ENCODE results near the gene CAVIN1. TPM values are rescaled to one million over a fixed set of nuclear protein-coding genes. Genes with fewer than 3 reads are reported as not detected.
"Not testable (repeated sequence)": the region's sequence is repeated elsewhere in the genome, so short reads cannot be mapped to it uniquely, and the experiment has no call there.

CAVIN1 gene
- total RNA-seq, 1 donor from 2014 or later, result 5.5 TPM

DNA sequence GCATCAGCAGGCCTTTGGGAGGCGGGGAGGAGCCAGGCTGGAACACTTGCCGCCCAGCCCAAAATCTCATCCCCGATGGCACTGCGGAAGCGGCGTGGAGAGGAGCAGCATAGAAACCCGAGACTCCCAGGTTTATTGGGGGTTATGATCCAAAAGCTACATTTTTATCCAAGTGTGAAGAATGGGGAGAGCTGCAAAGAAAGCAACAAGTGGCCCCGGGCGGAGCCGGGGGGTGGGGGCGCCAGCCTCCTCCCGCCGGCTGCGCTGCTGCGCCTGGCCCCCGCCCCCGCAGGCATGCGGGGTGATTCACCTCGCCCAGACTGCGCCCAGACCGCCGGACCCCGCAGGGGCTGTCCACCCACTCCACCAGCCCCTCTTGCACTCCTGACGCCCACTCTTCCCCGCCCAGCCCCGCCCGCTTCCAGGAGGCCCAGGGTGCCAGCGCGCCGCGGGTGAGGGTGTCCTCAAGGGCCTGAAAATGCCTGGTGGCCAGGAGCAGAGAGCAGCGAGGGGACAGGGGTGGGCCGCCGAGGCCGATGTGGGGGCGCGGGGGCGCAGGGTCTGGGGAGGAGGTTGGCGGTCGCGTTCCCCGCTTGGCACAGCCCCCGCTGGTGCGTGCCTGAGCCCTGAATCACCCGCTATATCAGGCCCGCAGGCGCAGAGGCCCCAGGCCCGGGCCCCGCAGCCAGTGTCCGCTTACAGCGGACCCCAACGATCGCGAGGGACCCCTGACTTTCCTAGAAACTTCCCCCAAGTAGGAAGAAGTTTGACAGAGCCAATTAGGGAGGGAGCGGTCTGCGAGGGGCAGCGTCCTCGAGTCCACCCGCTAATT is 1.3 kb downstream of the CAVIN1 start:
- H3K27me3 ChIP-seq, result peaks cover 42% of the 10 kb centered on the region
- no peaks in the 10 kb centered on the region for H3K9me3 ChIP-seq (ENCODE audit: low read depth)
- no peak overlapping the region for H3K27ac ChIP-seq
- Mint-ChIP-seq H3K9me3 (no peaks in the 10 kb centered on the region), H3K27me3 (ENCODE audit: insufficient read depth, low read depth) (peaks cover 41% of the 10 kb centered on the region), H3K4me1 (peaks cover 23% of the 10 kb centered on the region), H3K4me3 (peak overlapping the region; percentile 86), H3K27ac (peak overlapping the region; percentile 54), H3K36me3 (no peaks in the 10 kb centered on the region)
- peak overlapping the region; percentile 97 for H3K4me2 ChIP-seq
- peak; percentile 59 for DNase-seq (ENCODE audit: low spot score)
- H3K79me2 ChIP-seq (ENCODE audit: low read depth), result no peaks in the 10 kb centered on the region
- peaks cover 6% of the 10 kb centered on the region for H4K20me1 ChIP-seq (ENCODE audit: low read depth)
- no peaks in the 10 kb centered on the region for H3K36me3 ChIP-seq
- no peak for TF ChIP-seq CTCF (IDR thresholded peaks at IDR 0.05)
- peak; percentile 44 for TF ChIP-seq EZH2phosphoT487 (IDR thresholded peaks at IDR 0.05)
- TF ChIP-seq EZH2 (IDR thresholded peaks at IDR 0.05), result peak; percentile 63
- no peak overlapping the region for H3K9ac ChIP-seq
- H3K4me1 ChIP-seq, result peaks cover 15% of the 10 kb centered on the region
- H3F3A ChIP-seq (ENCODE audit: low read depth), result peaks cover 40% of the 10 kb centered on the region
- H2AFZ ChIP-seq (replicated peaks), result peak overlapping the region; percentile 35
- H3K4me3 ChIP-seq, result peak overlapping the region; percentile 65

DNA sequence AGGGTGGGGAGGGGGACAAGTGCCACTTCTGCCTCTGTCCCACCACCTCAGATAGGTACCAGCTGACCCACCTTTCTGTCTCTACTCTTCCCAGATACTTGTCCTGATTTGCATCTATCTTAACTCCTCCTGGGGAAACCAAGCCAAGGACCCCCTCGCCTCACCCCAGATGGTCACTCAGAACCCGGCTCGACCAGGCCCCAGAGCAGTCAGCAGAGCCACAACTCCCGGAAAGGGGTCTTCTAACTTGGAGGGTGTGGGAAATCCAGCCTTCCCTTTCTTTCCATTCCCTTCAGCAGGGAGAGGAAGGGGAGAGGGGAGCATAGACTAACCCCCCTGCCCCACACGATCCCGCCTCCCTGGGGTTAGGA is 1.9 kb downstream of the CAVIN1 start:
- Histone ChIP-seq H3K4me1 (peaks cover 15% of the 10 kb centered on the region), H3K36me3 (no peaks in the 10 kb centered on the region), H3K4me3 (peak overlapping the region; percentile 65), H4K20me1 (ENCODE audit: low read depth) (peaks cover 6% of the 10 kb centered on the region), H3K27me3 (peaks cover 42% of the 10 kb centered on the region), H3K4me2 (peak overlapping the region; percentile 97), H2AFZ (replicated peaks) (peak overlapping the region; percentile 35), H3K9me3 (ENCODE audit: low read depth) (no peaks in the 10 kb centered on the region), H3K9ac (no peak overlapping the region), H3K27ac (no peak overlapping the region), H3K79me2 (ENCODE audit: low read depth) (no peaks in the 10 kb centered on the region), H3F3A (ENCODE audit: low read depth) (peaks cover 40% of the 10 kb centered on the region)
- no peaks in the 10 kb centered on the region for H3K9me3 Mint-ChIP-seq
- H3K27me3 Mint-ChIP-seq (ENCODE audit: insufficient read depth, low read depth), result peaks cover 38% of the 10 kb centered on the region
- peak overlapping the region; percentile 85 for H3K4me3 Mint-ChIP-seq
- no peak for TF ChIP-seq CTCF (IDR thresholded peaks at IDR 0.05)
- no peak for TF ChIP-seq EZH2 (IDR thresholded peaks at IDR 0.05)
- TF ChIP-seq EZH2phosphoT487 (IDR thresholded peaks at IDR 0.05), result no peak
- no peaks in the 10 kb centered on the region for H3K36me3 Mint-ChIP-seq
- peaks cover 23% of the 10 kb centered on the region for H3K4me1 Mint-ChIP-seq
- DNase-seq (ENCODE audit: low spot score), result no peak
- peak overlapping the region; percentile 54 for H3K27ac Mint-ChIP-seq

DNA sequence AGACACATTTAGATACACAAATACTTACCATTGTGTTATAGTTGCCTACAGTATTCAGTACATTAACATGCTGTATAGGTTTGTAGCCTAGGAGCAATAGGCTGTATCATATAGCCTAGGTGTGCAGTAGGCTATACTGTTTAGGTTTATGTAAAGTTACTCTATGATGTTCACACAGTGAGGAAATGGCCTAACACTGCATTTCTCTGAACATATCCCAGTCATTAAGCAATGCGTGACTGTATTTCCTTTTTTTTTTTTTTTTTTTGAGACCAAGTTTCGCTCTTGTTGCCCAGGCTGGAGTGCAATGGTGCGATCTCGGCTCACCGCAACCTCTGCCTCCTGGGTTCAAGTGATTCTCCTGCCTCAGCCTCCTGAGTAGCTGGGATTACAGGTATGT is 5.1 kb downstream of the CAVIN1 start:
- not testable (repeated sequence) for H3K9me3 Mint-ChIP-seq; H4K20me1 ChIP-seq (ENCODE audit: low read depth); H3K4me3 Mint-ChIP-seq; H2AFZ ChIP-seq (replicated peaks); H3K36me3 Mint-ChIP-seq; H3K9ac ChIP-seq; H3K9me3 ChIP-seq (ENCODE audit: low read depth); DNase-seq (ENCODE audit: low spot score); H3K36me3 ChIP-seq; H3K4me3 ChIP-seq; H3K79me2 ChIP-seq (ENCODE audit: low read depth); H3K27ac Mint-ChIP-seq; H3K27ac ChIP-seq; H3K4me2 ChIP-seq
- peaks cover 30% of the 10 kb centered on the region for H3K27me3 ChIP-seq
- peaks cover 27% of the 10 kb centered on the region for H3K27me3 Mint-ChIP-seq (ENCODE audit: insufficient read depth, low read depth)
- peaks cover 20% of the 10 kb centered on the region for H3K4me1 Mint-ChIP-seq
- peaks cover 21% of the 10 kb centered on the region for H3K4me1 ChIP-seq
- peaks cover 33% of the 10 kb centered on the region for H3F3A ChIP-seq (ENCODE audit: low read depth)

Measured in neural progenitor cell (in vitro differentiated cells).